ENCODE measurements around the gene ACAA2. TPM values are rescaled to one million over a fixed set of nuclear protein-coding genes. Genes with fewer than 3 reads are reported as not detected.

Gene ACAA2
- polyA plus RNA-seq, 2 of the 4 experiments (the other 2 are of a cell fraction), result 30.9 to 47.5 TPM

DNA sequence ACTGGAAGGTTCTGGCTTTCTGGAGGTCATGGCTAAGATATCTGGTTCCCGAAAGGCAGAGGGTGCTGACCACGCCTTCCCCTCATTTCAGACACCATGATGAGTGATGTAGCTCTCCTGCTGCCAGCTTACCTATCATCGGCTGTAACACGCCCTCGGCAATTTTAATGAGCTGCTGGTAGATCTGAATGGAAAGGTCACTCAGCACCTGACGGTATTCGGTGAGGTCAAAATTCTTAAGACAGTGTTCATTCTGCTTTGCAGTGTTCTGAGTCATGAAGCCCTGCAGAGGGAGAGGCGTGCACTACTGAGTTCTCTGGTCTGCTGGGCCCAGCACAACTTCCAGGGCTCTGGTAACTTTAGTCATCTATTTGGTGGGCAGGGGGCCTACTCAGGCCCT, 25.7 kb upstream of the ACAA2 start:
- H3K4me2 ChIP-seq, result peak overlapping the region; percentile 50
- WGBS (ENCODE audit: missing lambda C conversion rate), result 48% methylated on average over 3 of the region's 8 CpGs
- H3K4me3 ChIP-seq, result no peak overlapping the region
- H3K4me1 ChIP-seq, result peaks cover 45% of the 10 kb centered on the region
- peak; percentile 67 to 73; a peak in 4 of 6 replicates for ATAC-seq
- H3K27ac ChIP-seq, result peak overlapping the region in 1 of 2 experiments; percentile 66; a peak in 4 of 6 replicates
- TF ChIP-seq CBX8 (IDR thresholded peaks at IDR 0.05) (no peak), RFX5 (IDR thresholded peaks at IDR 0.05) (no peak), EHMT2 (IDR thresholded peaks at IDR 0.05; ENCODE audit: low read depth) (no peak), CBX2 (IDR thresholded peaks at IDR 0.05; ENCODE audit: borderline replicate concordance, low read depth) (no peak), CEBPB (IDR thresholded peaks at IDR 0.05) (no peak)
- TF ChIP-seq, protein P1, sequence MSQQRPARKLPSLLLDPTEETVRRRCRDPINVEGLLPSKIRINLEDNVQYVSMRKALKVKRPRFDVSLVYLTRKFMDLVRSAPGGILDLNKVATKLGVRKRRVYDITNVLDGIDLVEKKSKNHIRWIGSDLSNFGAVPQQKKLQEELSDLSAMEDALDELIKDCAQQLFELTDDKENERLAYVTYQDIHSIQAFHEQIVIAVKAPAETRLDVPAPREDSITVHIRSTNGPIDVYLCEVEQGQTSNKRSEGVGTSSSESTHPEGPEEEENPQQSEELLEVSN (IDR thresholded peaks at IDR 0.05; ENCODE audit: borderline replicate concordance, low read depth), result no peak
- DNase-seq (ENCODE audit: low read depth in 1 of 2, low spot score in 1 of 2), result peak in 1 of 2 experiments; percentile 39
- no peaks in the 10 kb centered on the region for H3K9me3 ChIP-seq
- POLR2A ChIA-PET, result no interaction called here
- CTCF ChIA-PET, result no interaction called here
- FAIRE-seq, result no peak

DNA sequence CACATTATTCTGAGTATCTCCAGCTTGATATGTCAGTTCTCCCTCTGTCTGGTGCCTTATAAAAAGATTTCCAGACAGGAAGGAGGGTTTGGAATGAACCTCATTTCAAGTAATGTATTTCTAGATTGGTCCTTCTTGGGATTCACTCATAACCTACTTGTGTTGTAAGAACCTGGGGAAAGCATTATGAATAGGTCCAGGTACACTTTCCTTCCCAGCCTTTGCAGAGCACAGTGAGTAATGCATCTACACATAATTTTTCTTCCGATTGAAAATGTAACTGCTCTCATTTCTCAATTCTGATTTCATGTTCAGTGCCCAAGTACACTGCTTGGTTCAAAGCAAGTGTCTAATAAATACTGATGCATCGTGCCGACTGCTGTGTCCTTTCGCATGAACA, 25.0 kb upstream of the ACAA2 start:
- no peak for TF ChIP-seq CHD2 (IDR thresholded peaks at IDR 0.05; ENCODE audit: low read length, partially characterized antibody)
- TF ChIP-seq, protein P1 (IDR thresholded peaks at IDR 0.05; ENCODE audit: borderline replicate concordance, low read depth), result no peak
- no peak for TF ChIP-seq RNF2 (IDR thresholded peaks at IDR 0.05; ENCODE audit: borderline replicate concordance, low read depth)
- TF ChIP-seq, protein P2, sequence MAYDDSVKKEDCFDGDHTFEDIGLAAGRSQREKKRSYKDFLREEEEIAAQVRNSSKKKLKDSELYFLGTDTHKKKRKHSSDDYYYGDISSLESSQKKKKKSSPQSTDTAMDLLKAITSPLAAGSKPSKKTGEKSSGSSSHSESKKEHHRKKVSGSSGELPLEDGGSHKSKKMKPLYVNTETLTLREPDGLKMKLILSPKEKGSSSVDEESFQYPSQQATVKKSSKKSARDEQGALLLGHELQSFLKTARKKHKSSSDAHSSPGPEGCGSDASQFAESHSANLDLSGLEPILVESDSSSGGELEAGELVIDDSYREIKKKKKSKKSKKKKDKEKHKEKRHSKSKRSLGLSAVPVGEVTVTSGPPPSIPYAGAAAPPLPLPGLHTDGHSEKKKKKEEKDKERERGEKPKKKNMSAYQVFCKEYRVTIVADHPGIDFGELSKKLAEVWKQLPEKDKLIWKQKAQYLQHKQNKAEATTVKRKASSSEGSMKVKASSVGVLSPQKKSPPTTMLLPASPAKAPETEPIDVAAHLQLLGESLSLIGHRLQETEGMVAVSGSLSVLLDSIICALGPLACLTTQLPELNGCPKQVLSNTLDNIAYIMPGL (CRISPR knock-in tag; IDR thresholded peaks at IDR 0.05; ENCODE audit: borderline replicate concordance), result no peak
- TF ChIP-seq, protein P3, sequence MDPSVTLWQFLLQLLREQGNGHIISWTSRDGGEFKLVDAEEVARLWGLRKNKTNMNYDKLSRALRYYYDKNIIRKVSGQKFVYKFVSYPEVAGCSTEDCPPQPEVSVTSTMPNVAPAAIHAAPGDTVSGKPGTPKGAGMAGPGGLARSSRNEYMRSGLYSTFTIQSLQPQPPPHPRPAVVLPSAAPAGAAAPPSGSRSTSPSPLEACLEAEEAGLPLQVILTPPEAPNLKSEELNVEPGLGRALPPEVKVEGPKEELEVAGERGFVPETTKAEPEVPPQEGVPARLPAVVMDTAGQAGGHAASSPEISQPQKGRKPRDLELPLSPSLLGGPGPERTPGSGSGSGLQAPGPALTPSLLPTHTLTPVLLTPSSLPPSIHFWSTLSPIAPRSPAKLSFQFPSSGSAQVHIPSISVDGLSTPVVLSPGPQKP (IDR thresholded peaks at IDR 0.05; ENCODE audit: low read depth, low read length), result no peak
- TF ChIP-seq, protein P4, sequence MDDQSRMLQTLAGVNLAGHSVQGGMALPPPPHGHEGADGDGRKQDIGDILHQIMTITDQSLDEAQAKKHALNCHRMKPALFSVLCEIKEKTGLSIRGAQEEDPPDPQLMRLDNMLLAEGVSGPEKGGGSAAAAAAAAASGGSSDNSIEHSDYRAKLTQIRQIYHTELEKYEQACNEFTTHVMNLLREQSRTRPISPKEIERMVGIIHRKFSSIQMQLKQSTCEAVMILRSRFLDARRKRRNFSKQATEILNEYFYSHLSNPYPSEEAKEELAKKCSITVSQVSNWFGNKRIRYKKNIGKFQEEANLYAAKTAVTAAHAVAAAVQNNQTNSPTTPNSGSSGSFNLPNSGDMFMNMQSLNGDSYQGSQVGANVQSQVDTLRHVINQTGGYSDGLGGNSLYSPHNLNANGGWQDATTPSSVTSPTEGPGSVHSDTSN (IDR thresholded peaks at IDR 0.05), result no peak
- TF ChIP-seq NFE2L2 (conservative IDR thresholded peaks at IDR 0.05; ENCODE audit: low read length), result no peak
- no peak for TF ChIP-seq JUNB (IDR thresholded peaks at IDR 0.05)
- 90% methylated on average over 4 of the region's 4 CpGs for WGBS (ENCODE audit: missing lambda C conversion rate)
- no peak for ATAC-seq

DNA sequence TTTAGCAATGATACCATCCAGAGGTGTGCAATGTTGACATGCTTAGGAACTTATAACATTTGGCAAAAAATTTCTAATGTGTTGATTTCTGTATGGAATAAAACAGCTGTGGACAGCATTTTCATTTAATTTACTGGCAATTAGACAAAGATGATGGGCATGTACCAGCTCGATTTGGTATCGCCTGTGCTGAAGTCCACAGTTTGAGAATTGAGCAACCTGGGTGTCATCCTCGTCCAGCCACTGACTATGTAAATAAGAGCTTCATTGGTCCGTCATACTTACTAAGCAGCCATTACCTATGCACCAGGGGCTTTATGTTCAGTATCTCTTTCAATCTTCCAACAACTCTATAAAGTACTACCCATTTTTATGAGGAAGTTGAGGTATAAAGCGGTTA, 24.6 kb upstream of the ACAA2 start:
- ATAC-seq, result no peak
- Histone ChIP-seq H3K27ac (peak overlapping the region in 1 of 2 experiments; percentile 66; a peak in 1 of 6 replicates), H3K4me1 (peaks cover 48% of the 10 kb centered on the region), H3K4me2 (no peak overlapping the region), H3K4me3 (no peak overlapping the region), H3K9me3 (no peaks in the 10 kb centered on the region)
- ChIA-PET CTCF (interaction anchor here (0.8 to 1.0 kb wide), 2 partner anchors 13 to 20 kb away, joined by 4 to 5 read pairs; no protein-coding TSS in a partner anchor), POLR2A (interaction anchor here (0.5 kb wide), 1 partner anchor 9 kb away, joined by 6 read pairs; no protein-coding TSS in a partner anchor)
- 84% methylated on average over 5 of the region's 5 CpGs for WGBS (ENCODE audit: missing lambda C conversion rate)
- no peak for FAIRE-seq
- DNase-seq (ENCODE audit: low read depth in 1 of 2, low spot score in 1 of 2), result no peak
- TF ChIP-seq HDAC2 (IDR thresholded peaks at IDR 0.05), result no peak
- no peak for TF ChIP-seq MAZ (IDR thresholded peaks at IDR 0.05; ENCODE audit: borderline replicate concordance, low read depth, low read length)
- TF ChIP-seq, protein P3 (IDR thresholded peaks at IDR 0.05; ENCODE audit: low read depth, low read length), result no peak
- TF ChIP-seq, protein P5, sequence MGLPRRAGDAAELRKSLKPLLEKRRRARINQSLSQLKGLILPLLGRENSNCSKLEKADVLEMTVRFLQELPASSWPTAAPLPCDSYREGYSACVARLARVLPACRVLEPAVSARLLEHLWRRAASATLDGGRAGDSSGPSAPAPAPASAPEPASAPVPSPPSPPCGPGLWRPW (IDR thresholded peaks at IDR 0.05), result no peak
- TF ChIP-seq GATA3 (IDR thresholded peaks at IDR 0.05; ENCODE audit: borderline replicate concordance), result no peak
- TF ChIP-seq HOXA7 (CRISPR knock-in tag; IDR thresholded peaks at IDR 0.05), result no peak
- TF ChIP-seq KDM1A (IDR thresholded peaks at IDR 0.05; ENCODE audit: low read depth), result no peak
- TF ChIP-seq TFCP2L1 (CRISPR knock-in tag; IDR thresholded peaks at IDR 0.05), result no peak
- TF ChIP-seq, protein P6, sequence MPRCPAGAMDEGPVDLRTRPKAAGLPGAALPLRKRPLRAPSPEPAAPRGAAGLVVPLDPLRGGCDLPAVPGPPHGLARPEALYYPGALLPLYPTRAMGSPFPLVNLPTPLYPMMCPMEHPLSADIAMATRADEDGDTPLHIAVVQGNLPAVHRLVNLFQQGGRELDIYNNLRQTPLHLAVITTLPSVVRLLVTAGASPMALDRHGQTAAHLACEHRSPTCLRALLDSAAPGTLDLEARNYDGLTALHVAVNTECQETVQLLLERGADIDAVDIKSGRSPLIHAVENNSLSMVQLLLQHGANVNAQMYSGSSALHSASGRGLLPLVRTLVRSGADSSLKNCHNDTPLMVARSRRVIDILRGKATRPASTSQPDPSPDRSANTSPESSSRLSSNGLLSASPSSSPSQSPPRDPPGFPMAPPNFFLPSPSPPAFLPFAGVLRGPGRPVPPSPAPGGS (IDR thresholded peaks at IDR 0.05), result no peak
- no peak for TF ChIP-seq BHLHE40 (IDR thresholded peaks at IDR 0.05; ENCODE audit: low read depth, low read length)
- TF ChIP-seq RNF2 (IDR thresholded peaks at IDR 0.05; ENCODE audit: borderline replicate concordance, low read depth), result no peak
- no peak for TF ChIP-seq EHMT2 (IDR thresholded peaks at IDR 0.05; ENCODE audit: low read depth)
- no peak for TF ChIP-seq RFX5 (IDR thresholded peaks at IDR 0.05)
- no peak for TF ChIP-seq HOXB5 (CRISPR knock-in tag; IDR thresholded peaks at IDR 0.05)
- TF ChIP-seq, protein P7, sequence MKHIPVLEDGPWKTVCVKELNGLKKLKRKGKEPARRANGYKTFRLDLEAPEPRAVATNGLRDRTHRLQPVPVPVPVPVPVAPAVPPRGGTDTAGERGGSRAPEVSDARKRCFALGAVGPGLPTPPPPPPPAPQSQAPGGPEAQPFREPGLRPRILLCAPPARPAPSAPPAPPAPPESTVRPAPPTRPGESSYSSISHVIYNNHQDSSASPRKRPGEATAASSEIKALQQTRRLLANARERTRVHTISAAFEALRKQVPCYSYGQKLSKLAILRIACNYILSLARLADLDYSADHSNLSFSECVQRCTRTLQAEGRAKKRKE (CRISPR knock-in tag; IDR thresholded peaks at IDR 0.05; ENCODE audit: low read depth), result no peak

More for the DNA sequence above, 25.0 kb upstream of the ACAA2 start:
- no peak overlapping the region for H3K4me3 ChIP-seq
- POLR2A ChIA-PET, result no interaction called here
- H3K27ac ChIP-seq, result peak overlapping the region in 1 of 2 experiments; percentile 66; a peak in 1 of 6 replicates
- FAIRE-seq, result no peak
- H3K4me1 ChIP-seq, result peaks cover 48% of the 10 kb centered on the region
- CTCF ChIA-PET, result no interaction called here
- peak overlapping the region; percentile 50; the same call in 2 of the 3 replicates for H3K4me2 ChIP-seq
- no peak for DNase-seq (ENCODE audit: low read depth in 1 of 2, low spot score in 1 of 2)
- no peaks in the 10 kb centered on the region for H3K9me3 ChIP-seq

Data from A549 (cell line).